Erythroblast (primary cell): ENCODE measurements around the gene CAMTA2.

Source experiments
- GATA1 ChIP-seq: IDR thresholded peaks from 2 replicates; pipeline ENCODE4 v1.6.1; 2011; ENCODE audit warnings: low read depth, mild to moderate bottlenecking, control low read depth, low read length, moderate library complexity
- POLR2A ChIP-seq: IDR thresholded peaks from 2 replicates; pipeline ENCODE4 v1.6.1; 2011; ENCODE audit warnings: mild to moderate bottlenecking, low read length

DNA sequence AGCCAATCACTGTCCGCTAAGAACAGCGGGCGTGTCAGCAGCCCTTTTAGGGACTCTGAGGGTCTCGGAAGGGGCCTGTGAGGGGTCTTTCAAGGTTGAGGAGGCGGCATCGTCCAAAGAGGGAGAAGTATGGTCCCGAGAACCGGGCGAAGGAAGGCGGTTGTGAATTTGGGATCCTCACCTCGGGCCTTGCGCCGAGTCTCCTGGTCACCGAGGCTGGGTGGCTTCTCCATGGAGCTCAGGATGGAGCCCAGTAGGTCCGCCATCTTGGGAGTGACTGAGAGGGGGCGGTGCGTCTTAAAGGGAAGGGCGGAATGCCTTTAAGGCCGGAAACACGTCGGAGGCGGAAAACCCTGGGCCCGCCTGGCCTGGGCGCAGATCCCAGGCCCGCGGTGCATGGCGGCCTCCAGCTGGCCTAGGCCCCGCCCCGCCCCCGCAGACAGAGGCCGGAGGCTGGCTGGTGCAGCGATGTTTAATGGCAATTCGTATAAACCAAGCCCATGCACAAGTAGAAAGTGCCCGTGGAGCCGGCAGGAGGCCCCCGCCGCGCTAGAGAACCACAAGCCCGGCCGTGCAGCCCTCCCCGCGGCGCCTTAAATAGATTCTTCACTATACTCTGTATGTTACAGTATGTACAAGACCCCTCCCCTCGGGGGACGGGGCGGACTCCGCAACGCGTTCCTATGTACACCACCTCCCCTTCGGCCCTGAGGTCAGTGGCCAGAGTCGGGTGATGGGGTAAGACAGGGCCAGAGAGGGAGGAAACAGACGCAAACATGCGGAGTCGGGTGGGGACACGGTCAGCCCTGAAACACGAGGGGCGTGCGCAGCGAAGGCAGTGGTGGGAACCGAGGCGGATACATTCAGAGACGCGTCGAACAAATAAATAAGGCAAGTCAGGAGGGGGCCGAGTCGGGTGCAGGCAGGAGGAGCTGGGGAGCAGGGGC is 19.7 kb downstream of the CAMTA2 start, which contains the start of gene SPAG7:
- TF ChIP-seq POLR2A (peak; percentile 92), GATA1 (no peak)
